Measurements from ENCODE around the gene MAML2.
A peak's percentile ranks its signal among the peaks of the same experiment; 100 is the strongest.

MAML2 gene

GRCh38 chr11:96230686-96231085 lies 112.3 kb downstream of the MAML2 start:
- DNase-seq = no peak

- no peak for DNase-seq
These were observed 113.5 kb downstream of the MAML2 start for GRCh38 chr11:96229354-96229977.

GRCh38 chr11:96228910-96229309 lies 114.1 kb downstream of the MAML2 start:
- no peak for DNase-seq

GRCh38 chr11:96228473-96228891 lies 114.5 kb downstream of the MAML2 start:
- DNase-seq = peak; percentile 26

- no peak for DNase-seq
These were observed 115.8 kb downstream of the MAML2 start for GRCh38 chr11:96227244-96227643.

GRCh38 chr11:96223083-96223482 lies 119.9 kb downstream of the MAML2 start:
- DNase-seq = no peak

GRCh38 chr11:96222102-96222501 lies 120.9 kb downstream of the MAML2 start:
- no peak for DNase-seq

GRCh38 chr11:96221244-96222070 lies 121.5 kb downstream of the MAML2 start:
- DNase-seq = no peak

- no peak for DNase-seq
These were observed 122.9 kb downstream of the MAML2 start for GRCh38 chr11:96219981-96220623.

GRCh38 chr11:96218901-96219300 lies 124.1 kb downstream of the MAML2 start:
- no peak for DNase-seq

- DNase-seq = no peak
These were observed 125.0 kb downstream of the MAML2 start for GRCh38 chr11:96218006-96218405.

GRCh38 chr11:96217206-96217605 lies 125.8 kb downstream of the MAML2 start:
- no peak for DNase-seq

- no peak for DNase-seq
These were observed 127.2 kb downstream of the MAML2 start for GRCh38 chr11:96215826-96216225.

- no peak for DNase-seq
These were observed 127.7 kb downstream of the MAML2 start for GRCh38 chr11:96215110-96215782.

GRCh38 chr11:96214777-96215109 lies 128.3 kb downstream of the MAML2 start:
- no peak for DNase-seq

- no peak for DNase-seq
These were observed 129.5 kb downstream of the MAML2 start for GRCh38 chr11:96213500-96213899.

GRCh38 chr11:96211436-96211835 lies 131.6 kb downstream of the MAML2 start:
- no peak for DNase-seq

- DNase-seq = no peak
These were observed 135.2 kb downstream of the MAML2 start for GRCh38 chr11:96207459-96208449.

- no peak for DNase-seq
These were observed 136.0 kb downstream of the MAML2 start for GRCh38 chr11:96206955-96207354.

- DNase-seq = no peak
These were observed 137.6 kb downstream of the MAML2 start for GRCh38 chr11:96205460-96205809.

- no peak for DNase-seq
These were observed 138.1 kb downstream of the MAML2 start for GRCh38 chr11:96204721-96205459.

- no peak for DNase-seq
These were observed 138.7 kb downstream of the MAML2 start for GRCh38 chr11:96204366-96204659.

All from 8988T (cell line).